CD4-positive, alpha-beta T cell treated with Interleukin-10 for 1 hour (primary cell): ENCODE data around the gene TAF1D.
"Not testable (repeated sequence)": the region's sequence is repeated elsewhere in the genome, so short reads cannot be mapped to it uniquely, and the experiment has no call there.

Experiments
- DNase-seq: peaks from one replicate; pipeline ENCODE4 v3.0.0-alpha.2; 2020

Gene TAF1D, protein sequence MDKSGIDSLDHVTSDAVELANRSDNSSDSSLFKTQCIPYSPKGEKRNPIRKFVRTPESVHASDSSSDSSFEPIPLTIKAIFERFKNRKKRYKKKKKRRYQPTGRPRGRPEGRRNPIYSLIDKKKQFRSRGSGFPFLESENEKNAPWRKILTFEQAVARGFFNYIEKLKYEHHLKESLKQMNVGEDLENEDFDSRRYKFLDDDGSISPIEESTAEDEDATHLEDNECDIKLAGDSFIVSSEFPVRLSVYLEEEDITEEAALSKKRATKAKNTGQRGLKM

DNA sequence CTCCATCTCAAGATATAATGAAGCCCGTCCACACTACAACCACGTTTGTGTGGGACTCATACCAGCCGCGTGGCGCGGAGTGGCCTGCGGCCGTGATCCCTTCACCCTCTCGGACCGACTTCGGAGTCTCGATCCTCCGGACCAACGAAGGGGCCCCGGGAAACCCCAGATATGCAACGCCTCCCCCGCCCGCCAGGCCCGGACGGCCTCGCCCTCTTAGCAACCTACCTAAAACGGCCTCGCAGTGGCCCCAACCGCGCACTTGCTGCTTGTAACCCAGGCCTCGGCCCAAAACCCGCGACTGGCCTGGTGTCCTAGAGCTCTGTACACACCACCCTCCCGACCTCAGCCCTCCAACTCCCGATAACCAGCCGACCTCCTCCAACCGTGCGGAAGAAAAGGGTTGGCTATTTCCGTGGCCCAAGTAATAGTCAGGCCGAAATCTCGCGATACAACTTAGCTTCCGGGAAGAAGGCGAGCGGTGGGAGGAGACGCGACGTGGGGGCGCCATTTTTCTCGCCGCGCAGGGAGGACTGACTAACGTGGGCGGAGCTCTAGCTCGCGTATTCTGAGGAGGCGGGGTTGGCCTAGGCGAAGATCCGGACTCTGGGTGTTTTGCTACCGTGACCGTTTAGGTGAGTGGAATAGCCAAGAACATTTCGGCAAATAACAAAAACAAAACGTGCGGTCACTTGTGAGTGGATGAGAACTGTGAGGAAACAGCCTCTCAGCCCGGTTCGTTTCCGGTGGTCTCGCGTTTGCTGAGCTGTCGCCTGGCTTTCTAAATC lies at the start of gene TAF1D, which contains the start of gene C11orf54:
Gene TAF1D (minus strand): TSS at position 402 of the 788 bp plus-strand sequence. CDS start 2,191 bp downstream, outside the sequence.
Gene C11orf54 (plus strand): TSS at position 579 of the 788 bp plus-strand sequence. CDS start 5,722 bp downstream, outside the sequence.
- DNase-seq = peak; percentile 98

DNA sequence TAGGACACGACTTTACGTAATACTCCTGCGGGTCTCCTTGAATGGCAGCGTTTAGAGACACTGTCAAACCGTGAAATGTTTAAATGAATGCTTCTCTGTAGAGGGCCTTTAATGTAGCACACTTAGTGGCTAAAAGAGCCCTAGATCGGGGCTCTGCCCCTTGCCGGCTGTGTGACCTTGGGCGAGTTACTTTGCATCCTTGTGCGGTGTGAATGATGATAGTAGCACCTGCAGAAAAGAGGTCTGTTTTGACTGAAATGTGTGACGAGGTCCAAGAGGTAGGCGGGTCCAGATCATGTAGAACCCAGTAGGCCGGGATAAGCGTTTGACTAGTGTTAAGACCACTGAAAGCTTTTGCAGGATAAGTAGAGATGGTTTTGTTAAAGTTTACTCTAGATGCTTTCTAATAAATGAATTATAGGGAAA lies 43.7 kb upstream of the TAF1D start:
- DNase-seq = no peak

DNA sequence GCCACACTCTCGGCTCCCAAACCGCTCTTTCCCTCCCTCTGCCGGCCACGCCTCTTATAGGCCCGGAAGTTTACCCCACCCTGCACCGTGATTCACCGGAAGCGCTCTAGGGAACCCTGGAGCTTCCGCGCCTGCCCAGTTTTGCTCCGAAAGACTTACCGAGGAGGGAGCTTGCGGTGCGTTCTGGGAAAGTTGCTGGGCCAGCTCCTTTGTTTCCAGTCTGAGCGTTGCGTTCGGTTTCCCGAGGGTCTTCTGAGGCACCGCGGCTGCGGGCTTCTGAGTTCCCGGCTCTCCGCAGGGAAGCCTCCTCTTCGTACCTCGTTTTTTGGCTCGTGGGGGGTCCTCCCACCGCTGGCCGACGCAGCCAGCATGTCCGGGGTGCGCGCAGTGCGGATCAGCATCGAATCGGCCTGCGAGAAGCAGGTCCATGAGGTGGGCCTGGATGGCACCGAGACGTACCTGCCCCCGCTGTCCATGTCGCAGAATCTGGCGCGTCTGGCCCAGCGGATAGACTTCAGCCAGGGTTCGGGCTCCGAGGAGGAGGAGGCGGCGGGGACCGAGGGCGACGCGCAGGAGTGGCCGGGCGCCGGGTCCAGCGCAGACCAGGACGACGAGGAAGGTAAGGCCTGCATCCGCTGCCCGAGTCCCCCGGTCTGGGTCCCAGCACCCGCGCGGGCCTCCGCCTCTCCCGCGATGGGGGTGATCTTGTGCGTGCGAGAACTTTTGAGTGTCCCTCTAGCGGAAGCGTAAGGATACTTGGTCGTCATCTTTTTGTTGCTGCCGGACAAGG lies 43.0 kb upstream of the TAF1D start, which contains the start of gene MED17:
Gene MED17 (plus strand): TSS at position 138 of the 790 bp plus-strand sequence. CDS start 232 bp downstream, at position 370.
- DNase-seq = peak; percentile 87

DNA sequence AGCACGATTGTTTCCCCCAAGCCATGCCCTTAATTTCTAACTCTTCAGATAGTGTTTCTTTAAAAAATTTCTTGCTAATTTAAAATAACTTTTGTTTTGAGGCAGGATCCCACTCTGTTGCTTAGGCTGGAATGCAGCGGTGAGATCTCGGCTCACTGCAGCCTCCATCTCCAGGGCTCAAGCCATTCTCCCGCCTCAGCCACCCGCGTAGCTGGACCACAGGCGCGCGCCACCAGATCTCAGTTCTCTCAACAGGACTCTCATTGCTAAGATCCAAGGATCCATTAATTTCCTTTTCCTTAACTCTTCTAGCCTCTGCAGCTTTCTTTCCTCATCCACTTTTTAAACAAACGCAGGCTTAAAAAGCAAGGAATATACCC lies 42.5 kb upstream of the TAF1D start:
- no peak for DNase-seq

DNA sequence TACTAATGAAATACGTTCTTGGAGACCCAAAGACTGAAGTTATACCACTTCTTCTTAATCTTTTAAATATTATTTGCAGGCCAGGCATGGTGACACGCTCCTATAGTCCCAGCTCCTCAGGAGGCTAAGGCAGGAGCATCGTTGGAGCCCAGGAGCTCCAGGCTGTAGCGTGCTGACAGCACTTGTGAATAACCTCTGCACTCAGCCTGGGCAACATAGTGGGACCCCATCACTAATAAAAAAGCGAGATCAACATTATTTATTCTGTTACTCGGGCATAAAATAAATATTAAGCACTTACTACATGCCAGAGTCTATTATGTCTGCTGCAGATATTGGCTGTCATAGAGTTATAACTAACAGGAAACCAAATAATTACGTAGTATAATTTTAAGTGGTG lies 42.1 kb upstream of the TAF1D start:
- no peak for DNase-seq

DNA sequence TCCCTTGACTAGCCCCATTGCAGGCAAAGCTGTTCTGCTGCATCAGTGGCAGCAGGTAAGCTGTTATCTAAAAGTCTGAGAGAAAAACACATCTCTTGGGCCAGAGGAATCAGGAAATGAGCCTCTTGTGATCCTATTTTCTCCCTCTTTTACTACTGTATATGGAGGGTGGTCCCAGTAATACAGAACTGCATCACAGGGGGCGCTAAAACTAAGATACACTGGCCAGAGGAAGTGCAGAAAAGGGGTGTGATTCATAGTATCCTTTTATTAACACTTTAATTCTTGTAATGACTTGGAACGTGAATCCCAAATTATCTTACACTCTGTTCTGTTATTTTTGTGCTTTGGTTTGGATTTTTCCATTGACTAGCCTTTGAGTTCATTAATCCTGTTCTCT lies 34.0 kb upstream of the TAF1D start:
- DNase-seq = peak; percentile 7

DNA sequence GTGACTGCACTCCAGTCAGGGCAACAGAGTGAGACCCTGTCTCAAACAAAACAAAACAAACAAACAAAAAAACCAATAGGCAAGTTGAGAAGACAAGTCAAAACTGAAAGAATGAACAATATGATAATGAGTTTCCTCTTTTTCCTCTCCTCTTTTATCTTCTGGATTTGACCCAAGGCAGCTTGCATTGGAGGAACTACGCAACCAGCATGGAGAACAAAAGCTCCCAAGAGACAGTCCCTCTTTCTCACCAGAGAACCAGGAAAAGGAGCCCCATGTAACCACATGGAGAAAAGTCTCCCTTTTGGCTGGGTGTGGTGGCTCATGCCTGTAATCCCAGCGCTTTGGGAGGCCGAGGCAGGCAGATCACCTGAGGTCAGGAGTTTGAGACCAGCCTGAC lies 33.3 kb upstream of the TAF1D start:
- not testable (repeated sequence) for DNase-seq

DNA sequence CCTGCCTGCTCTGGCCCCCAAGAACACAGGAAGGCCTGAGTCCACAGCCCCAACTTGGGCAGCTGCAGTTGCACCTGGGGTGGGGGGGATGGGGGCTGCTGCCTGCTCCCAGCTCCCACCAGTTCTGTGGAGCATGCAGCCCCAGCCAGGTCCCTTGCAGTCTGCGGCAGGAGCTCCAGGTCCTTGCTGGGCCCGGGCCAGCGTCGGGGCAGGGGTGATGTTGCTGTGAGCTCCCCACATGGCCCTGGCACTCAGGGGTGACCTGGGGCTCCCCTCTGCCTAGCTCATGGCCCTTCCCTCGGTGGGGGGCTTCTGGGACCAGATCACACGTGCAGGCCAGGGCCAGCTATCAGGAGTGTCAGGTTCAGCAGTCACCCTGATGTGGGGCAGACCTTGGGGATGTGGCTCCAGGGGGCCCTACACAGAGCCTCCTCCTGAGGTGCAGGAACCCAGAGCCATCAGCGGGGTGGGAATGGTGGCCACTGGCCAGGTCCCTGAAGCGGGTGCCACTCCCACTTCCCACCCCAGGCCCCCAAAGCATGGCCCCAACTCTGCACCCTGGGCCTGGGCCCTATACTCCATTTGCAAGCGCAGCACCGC lies 32.4 kb upstream of the TAF1D start:
- no peak for DNase-seq

DNA sequence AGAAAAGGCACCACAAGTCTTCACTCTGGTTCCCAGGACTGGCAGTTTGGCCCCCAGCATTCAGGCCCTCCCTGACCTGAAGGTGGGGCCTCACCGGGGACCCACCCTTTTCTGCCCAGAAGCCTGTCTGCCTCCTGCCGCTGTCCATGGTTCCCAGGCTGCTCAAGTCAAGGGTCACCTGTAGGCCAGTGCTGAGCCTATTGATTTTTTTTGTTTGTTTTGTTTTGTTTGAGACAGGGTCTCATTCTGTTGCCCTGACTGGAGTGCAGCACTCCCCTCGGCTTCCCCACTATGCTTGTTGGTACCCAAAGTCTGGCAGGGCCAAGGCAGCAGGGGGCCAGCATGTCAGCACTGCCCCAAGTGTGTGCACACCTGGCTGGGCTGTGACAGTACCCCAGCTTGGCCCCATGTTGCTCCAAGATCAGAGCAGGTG lies 31.8 kb upstream of the TAF1D start:
- DNase-seq = no peak

DNA sequence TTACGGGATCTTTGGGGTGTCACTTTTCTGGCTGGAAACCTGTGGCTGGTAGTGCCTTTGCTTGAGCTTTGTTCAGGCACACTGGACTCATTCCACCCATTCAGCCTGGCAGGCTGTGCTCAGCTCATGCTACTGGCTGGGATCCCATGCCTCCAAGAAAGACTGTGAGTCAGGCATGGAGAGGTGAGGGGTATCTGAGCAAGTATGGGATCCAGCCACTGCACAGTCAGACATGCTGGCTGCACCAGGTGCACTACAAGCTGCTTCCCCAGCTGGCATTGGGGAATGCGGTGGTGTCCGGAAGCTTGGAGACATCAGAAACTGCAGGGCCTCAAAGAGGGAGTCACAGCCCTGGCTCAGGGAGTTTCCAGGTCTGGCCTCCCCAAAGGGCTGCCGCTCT lies 30.8 kb upstream of the TAF1D start:
- no peak for DNase-seq

DNA sequence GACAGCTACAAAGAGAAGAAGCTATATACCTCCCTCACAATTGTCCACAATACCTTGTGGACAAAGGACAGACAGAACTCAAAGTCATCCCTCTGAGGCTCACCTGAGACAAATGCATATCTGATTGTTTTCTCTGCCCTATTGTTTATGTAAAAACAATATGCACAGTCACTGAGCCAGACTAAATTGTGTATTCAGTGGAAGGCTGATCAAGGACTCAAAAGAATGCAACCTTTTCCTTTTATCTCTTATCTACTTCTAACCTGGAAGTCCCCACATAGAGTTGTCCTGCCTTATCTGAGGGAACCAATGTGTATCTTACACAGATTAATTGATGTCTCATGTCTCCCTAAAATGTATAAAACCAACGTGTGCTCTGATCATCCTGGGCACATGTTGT lies 28.9 kb upstream of the TAF1D start:
- DNase-seq = no peak

DNA sequence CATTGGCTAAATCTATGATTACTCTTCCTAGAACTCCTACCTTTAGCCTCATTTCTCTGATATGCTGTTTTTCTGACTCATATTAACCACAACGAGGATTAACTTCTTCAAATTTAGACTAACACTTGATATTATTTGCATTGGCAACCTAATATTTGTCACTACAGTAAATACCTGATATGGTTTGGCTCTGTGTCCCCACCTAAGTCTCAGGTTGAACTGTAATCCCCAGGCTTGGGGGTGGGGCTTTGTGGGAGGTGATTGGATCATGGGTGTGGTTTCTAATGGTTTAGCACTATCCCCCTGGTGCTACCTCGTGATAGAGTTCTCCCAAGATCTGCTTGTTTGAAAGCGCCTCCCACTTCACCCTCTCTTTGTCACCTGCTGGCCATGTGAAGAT lies 25.7 kb upstream of the TAF1D start:
- DNase-seq = no peak

DNA sequence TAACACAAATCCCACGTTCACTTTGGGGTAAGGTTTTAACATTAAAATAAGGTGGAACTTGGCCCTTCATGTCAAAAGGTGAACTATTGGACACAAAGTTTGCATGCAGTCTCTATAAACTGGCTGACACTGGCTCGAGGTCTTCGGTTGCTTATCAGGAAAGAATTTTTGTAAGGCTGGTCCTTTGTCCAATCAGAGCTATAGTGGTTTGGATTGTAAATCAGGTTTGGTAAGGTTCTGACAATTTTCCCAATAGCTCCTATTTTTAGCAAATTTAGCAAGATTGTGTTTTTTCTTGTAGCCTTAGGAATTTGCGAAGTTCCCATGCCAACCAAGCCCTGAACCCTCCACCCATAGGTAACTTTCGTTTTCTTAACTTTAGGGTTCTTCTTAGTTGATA lies 25.2 kb upstream of the TAF1D start:
- no peak for DNase-seq

DNA sequence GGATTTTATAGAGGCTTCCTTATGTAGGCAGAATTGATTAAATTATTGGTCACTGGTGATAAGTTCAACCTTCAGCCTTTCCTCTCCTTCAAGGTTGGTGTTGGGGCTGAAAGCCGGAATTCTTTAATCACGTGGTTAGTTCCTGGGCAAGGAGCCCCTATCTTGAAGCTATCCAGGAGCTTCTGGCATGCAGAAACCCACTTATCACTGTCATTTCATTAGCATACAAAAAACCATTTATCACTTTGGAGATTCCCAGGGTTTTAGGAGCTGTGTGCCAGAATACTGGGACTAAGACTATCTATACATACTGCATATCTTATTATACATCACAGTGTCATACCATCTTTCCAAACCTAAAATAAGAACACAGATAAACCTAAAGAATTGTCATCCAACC lies 24.3 kb upstream of the TAF1D start:
- no peak for DNase-seq

DNA sequence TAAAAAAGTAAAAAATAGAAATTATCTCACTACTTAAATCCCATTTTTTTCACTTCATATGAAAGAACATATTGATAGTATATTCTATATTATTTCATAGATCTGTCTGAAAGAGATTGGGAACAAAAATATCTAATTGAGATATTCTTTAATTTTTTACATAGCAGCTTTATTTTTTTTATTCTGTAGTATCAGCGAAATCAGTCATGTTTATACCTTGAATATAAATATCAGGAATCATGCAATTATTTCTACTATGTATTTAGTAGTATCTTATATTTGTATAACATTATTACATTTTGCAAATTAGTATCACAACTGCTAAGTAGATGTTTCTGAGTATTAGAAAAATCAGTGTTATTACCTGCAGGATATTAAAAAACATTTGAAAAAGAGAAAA lies 20.6 kb upstream of the TAF1D start:
- DNase-seq = no peak

DNA sequence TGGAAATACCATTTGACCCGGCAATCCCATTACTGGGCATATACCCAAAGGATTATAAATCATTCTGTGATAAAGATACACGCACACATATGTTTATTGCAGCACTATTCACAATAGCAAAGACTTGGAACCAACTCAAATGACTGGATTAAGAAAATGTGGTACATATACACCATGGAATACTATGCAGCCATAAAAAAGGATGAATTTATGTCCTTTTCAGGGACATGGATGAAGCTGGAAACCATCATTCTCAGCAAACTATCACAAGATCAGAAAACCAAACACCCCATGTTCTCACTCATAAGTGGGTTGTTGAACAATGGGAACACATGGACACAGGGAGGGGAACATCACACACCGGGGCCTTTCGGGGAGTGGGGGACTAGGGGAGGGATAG lies 17.8 kb upstream of the TAF1D start:
- DNase-seq = not testable (repeated sequence)

DNA sequence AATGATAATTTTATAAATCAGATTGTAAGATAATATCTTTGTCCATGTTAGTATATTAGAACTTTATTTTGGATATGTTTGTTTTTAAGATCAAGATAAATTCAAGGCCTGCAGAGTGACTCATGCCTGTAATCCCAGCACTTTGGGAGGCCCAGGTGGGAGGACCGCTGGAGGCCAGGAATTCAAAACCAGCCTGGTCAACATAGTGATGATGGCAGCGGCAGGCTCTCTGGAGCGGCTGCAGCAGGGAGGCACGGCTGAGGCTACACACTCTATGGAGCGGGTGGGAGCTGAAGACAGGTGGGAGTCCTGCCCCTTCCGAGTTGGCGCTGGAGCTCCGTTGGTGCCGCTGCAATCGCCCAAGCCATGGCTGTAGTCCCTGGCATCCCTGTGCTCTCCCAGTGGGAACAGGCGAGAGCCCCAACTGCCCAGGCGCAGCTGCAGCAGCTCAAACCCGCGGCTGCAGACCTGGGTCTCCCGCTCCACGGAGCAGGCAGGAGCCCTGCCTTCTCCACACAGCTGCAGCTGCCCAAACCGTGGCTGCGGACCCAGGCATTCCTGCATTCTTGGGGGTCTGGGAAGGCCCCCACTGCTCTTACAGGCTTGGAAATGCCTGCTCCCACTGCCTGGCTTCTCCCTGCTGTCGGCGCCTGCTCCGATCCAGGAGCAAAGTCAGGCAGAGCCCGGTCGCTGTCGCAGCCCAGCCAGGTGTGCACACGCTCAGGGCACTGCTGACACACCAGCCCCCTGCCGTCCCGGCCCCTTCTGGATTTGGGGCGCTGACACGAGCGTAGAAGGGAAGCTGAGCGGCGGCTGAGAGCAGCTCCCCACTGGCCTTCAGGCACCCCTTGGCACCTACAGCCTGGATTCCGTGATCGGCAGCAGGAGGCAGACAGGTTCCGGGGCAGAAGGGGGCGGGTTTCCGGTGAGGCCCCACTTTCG lies 16.9 kb upstream of the TAF1D start:
- DNase-seq = no peak

DNA sequence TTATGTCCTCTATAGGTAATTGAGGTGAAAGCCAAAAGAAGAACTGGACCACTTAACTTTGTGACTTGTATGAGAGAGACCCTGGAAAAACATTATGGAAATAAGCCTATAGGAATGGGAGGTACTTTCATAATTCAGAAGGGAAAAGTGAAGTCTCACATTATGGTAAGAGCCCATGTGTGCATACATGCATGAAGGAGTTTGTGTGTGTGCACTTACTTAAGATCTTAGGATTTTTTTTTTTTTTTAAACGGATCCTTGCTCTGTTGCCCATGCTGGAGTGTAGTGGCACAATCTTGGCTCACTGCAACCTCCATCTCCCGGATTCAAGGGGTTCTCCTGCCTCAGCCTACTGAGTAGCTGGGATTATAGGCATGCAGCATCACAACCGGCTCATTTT lies 16.0 kb upstream of the TAF1D start:
- DNase-seq = no peak

DNA sequence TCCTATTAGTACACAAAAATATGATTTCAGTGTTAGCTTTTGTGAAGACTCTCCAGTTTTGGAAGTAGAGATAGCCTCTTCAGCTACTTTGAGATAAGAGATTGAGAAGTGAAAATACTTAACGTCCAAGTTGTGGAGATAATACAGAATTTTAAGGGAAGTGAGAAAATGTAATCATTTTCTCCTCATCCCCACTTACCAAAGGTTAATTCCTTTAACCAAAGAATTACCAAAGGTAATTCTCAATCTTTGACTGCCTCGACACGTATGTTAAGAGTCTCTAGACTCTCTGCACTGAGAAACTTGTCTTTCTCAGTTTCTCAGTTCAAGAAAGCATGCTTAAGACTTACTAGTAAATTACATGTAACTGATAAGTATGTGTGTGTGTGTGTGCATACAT lies 15.5 kb upstream of the TAF1D start:
- no peak for DNase-seq

DNA sequence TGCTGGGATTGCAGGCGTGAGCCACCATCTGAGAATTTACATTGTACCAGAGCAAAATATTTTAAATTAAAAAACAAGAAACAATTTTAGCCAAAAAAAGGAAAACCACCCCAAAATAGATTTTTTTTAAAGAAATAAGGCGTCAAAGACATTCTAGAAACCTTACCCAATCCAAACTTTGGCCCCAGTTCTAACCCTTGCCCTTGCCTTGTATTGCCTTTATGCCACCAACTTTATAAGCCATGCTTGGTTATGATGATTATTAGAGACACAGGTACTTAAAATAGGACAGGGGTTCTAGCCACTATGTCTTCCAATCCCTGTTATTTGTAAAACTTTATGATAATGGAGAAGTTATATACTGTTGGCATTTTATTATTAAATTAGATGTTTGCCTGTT lies 11.9 kb upstream of the TAF1D start:
- no peak for DNase-seq

DNA sequence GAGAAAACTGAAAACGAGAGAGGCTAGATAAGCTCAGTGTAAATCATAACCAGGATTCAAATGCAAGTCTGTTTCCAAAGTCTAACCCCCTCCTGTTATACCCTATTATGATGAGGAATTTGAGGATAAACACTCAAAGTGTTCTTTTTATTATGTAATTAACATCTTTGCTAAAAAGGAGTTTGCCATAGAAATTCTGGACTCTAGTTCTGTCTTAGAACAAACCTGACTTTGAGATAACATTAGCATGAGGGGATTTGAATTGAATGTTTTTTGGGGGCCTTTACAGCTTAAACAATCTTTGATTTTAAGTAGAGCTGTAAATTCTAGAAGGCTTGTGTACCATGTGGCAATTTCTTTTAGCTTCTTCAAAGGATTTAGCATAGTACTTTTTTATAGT lies 9.7 kb upstream of the TAF1D start:
- no peak for DNase-seq

DNA sequence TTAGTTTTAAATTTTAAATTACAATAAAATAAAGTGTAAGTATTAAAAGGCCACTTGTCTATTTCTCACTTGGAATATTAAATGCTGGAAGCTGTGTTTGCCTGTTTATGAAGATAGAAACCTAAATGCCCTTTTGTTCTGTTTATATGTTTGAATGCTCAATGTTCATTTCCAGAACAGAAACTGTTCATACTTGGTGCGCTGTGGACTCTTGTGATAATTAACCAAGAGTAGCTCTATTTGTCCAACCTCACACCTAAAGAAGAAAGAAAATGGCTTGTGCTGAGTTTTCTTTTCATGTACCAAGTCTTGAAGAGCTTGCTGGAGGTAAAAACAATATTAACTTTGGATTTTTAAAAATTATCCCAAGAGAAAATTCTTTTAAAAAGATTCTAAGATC lies 5.8 kb upstream of the TAF1D start:
- DNase-seq = no peak
